ENCODE measurements around the gene PTPN14. TPM values are rescaled to one million over a fixed set of nuclear protein-coding genes. Genes with fewer than 3 reads are reported as not detected.

Gene PTPN14
- polyA plus RNA-seq, 4 donors, result 34.1 to 39.7 (median 37.5) TPM

DNA sequence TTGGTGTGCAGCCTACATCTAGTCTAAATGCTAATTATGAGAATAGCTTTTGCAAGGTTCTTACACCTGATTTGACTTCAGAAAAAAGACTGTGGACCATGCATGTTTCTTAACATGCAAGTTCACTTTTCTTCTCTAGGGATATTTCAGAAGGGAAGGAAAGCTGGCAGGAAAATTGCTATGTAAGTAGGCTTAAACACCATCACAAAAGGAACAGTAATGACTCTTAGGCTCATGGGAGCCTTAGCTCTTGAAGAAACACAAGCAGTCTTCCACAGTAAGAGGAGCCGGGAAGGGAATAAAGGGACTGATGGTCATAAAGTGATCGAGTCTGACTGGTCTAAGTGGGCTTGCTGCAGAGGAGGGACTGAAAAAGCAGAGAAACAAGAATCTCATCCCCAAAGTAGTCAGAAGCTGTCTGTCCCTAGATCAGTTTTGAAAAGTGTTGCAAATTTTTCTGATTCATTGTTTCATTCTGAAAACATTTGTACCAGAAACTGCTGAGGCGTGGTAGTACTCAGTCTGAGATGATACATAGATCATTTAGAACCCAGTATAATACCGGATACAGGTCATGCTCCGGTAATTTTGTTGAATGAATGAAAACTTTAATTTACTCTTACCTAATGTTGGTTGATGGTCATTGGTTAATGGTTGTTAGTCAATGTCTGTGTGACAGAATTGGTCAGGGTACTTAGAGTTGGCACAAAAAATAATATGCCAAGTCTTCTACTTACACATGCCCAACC is 229.5 kb downstream of the PTPN14 start:
- DNase-seq (ENCODE audit: low read depth in 4 of 4, low spot score in 3 of 4), result no peak

DNA sequence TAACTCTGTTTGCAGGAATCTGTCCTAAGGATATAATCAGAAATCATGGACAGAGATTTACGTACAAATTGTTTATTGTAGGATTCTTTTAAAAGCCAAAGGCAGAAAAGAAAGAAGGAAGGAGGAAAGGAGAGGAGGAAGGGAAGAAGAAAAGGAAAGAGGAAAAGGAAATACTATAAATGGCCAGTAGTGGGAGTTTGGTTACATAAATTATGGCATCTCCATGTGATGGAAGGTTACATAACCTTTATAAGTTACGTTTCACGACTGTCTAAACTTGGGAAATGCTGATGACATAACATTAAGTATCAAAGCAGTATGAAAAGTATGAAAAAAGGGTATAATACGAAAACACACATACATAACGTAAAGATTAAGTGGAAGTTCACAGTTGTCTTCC is 231.5 kb downstream of the PTPN14 start:
- DNase-seq (ENCODE audit: low read depth in 4 of 4, low spot score in 3 of 4), result no peak

GRCh38 chr1:214318956-214319736 is 232.3 kb downstream of the PTPN14 start:
- no peak for DNase-seq (ENCODE audit: low read depth in 4 of 4, low spot score in 3 of 4)

DNA sequence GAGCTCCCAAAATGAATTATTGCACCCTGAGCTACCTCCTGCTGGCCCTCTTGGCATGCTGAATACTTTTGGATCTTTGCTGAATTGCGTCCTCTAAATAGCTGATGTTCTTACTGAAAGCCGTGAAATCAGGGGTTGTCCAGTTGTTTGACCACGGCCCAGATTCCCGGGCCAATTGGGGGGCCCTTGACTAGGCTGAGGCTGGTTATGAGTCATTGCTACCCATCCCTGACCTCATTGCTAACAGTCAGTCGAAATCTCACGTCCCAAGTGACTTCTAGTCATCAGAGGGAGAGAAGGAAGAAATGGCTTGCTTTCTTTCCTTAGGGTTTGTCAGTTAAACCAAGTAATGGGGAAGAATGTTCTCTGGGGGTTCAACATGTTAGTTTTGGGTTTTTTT is 233.0 kb downstream of the PTPN14 start:
- no peak for DNase-seq (ENCODE audit: low read depth in 4 of 4, low spot score in 3 of 4)

GRCh38 chr1:214317734-214318133 is 233.7 kb downstream of the PTPN14 start:
- DNase-seq (ENCODE audit: low read depth in 4 of 4, low spot score in 3 of 4), result no peak

DNA sequence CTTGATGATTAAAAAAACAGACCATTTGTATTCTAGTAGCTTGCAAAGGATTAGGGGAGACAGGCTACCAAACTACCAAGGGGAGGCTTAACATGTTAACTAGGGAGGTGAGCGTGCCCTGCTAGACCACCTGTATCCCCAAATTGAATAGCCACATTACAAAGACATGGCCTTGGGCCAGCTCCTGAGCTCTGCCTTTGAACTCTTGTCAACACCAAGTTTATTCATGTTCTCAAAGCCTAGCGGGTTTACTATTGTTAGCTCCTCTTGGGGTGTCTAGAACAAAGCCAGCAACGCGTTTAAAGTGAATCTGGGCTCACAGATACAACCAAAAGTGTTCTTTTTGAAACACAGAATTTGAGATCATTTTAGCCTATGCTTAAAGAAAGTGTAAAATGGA is 234.1 kb downstream of the PTPN14 start:
- no peak for DNase-seq (ENCODE audit: low read depth in 4 of 4, low spot score in 3 of 4)

- no peak for DNase-seq (ENCODE audit: low read depth in 4 of 4, low spot score in 3 of 4)
Observed at GRCh38 chr1:214316593-214316992, 234.8 kb downstream of the PTPN14 start.

GRCh38 chr1:214314178-214314843 is 237.1 kb downstream of the PTPN14 start:
- DNase-seq (ENCODE audit: low read depth in 4 of 4, low spot score in 3 of 4), result no peak

GRCh38 chr1:214312530-214313051 is 238.8 kb downstream of the PTPN14 start:
- no peak for DNase-seq (ENCODE audit: low read depth in 4 of 4, low spot score in 3 of 4)

- no peak for DNase-seq (ENCODE audit: low read depth in 4 of 4, low spot score in 3 of 4)
Observed at GRCh38 chr1:214310777-214311690, 240.4 kb downstream of the PTPN14 start.

GRCh38 chr1:214310010-214310409 is 241.4 kb downstream of the PTPN14 start:
- DNase-seq (ENCODE audit: low read depth in 4 of 4, low spot score in 3 of 4), result no peak

DNA sequence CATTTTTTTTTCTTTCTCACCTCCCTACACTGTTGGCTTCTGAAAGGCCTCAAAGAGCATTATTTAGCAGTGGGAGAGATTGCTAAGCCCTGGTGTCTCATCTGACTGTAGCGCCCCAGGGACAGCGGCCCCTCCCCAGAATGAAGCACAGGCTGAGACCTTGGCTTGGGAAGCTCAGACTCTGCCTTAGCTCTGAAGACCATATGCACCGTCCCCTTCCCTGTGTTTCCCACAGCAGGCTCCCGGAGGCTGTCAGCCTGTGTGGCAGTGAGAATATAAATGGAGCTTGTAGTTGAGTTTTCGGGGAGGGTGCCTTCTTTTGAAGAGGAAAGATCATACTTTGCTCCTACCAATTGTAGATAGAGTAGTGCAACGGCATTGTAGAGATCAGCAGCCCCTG is 245.1 kb downstream of the PTPN14 start:
- no peak for DNase-seq (ENCODE audit: low read depth in 4 of 4, low spot score in 3 of 4)

DNA sequence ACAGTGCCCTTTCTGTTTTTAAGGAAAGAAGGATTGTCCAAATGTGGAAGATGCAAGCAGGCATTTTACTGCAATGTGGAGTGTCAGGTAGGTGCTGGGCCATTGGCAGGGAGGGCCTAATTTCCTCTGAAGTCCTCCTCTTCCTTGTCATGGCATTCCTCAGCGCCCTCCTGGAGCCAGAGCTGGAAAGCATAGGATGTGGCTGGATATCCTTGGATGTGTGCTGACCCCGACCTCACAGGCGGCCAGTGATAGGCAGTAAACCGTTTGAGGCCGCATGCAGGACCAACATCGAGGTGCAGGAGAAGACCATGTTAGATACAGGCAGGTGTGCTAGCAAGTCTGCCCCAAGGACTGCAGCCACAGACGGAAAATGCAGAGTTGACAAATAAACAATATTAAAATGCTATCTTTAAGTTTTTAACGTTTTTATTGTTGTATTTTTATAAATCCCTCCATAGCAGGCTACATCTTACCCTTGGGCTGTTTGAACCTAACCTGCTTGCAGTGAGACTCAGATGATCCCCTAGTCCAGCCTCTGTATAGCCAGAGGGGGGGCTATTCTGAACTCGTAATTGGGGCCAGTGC is 246.1 kb downstream of the PTPN14 start:
- no peak for DNase-seq (ENCODE audit: low read depth in 4 of 4, low spot score in 3 of 4)

DNA sequence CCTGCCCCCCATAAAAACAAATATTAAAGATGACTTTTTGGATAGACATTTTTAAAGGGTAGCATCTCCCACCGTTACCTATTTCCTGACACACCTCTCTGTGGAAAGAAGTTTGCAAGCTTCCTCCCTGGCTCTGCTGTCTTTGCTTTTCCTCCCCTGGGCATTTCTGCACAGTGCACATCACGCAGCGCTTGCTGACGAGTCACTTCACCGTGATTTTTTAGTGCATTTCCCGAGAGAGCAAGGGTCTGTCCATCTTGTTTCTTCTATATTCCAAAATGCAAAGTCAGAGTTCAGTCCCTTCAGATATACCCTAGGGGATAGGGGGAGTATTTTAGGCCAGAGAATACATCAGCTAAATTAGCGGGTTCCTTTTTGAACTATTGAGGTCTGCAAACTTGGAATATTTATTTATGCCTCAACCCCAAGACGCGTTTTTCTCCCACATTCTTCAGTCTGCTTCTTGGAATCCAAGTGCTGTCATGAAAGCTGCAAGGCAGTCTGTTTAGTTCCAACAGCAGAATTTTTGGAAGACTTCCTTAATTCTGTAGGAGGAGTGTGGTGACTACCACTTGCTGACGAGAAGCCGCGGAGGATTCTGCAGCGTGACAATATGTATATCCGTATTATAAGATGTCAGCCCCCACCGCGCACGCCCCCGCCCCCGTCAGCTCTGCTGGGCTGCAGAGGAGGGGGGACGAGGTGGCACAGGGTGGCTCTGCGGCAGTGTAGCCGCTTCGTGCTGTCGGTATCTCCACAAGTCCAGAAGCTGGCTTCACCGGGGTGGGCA is 248.1 kb downstream of the PTPN14 start:
- DNase-seq (ENCODE audit: low read depth in 4 of 4, low spot score in 3 of 4), result no peak

DNA sequence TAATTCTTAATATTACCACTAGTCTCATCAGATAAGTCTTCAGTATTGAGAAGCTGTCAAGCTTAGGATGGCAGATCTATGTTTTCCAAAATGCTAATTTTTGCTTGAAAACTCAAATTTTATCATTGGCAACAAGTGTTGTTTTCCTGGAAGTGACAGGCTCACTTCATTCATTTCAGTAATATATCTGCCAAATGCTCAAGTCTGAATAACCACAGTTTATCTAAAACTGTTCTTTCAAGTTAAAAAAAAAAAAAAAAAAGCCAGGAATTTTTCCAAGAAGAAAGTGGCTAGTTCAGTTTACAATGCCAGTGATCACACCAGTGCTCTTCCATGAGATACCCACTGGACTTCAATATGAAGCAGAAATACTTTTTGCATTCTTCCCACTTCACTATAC is 249.9 kb downstream of the PTPN14 start:
- DNase-seq (ENCODE audit: low read depth in 4 of 4, low spot score in 3 of 4), result no peak

DNA sequence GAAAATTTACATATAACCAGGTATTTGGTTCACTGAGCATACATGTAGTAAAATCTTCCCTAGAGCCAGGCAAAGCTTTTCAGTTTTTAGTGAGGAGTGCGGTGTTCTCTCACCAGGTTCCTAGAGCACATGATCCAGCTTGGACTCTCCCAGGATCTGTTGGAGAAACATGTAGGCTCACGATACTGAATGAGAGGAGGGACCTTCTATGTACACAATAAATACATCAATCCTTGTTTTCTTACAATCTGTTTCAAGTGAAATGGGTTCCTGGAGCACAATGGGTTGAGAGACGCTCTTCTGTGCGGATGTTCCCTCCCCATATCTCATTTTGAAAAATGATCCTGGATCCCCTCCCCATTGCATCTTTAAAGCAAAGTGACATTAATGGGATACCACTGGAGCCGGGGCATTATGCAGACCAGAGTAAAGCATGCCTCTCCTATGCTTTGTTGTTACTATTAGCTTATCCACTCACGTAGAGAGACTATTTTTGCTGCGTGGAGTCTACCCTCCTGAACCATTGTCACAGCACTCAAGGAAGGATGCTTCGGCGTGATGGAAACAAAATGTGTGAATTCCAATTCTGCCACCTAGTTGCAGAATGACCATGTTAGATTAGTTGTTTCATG is 251.1 kb downstream of the PTPN14 start:
- DNase-seq (ENCODE audit: low read depth in 4 of 4, low spot score in 3 of 4), result no peak
